HFFc6 (cell line): Measurements from ENCODE around the gene METTL15. TPM values are rescaled to one million over a fixed set of nuclear protein-coding genes. Genes with fewer than 3 reads are reported as not detected.
"Not testable (repeated sequence)": the region's sequence is repeated elsewhere in the genome, so short reads cannot be mapped to it uniquely, and the experiment has no call there.

ENCODE experiments used
- DNase-seq: peaks from one replicate; pipeline ENCODE4 v3.0.0-alpha.2; 2018
- H3K27ac Mint-ChIP-seq: 2 replicates; pipeline ENCODE4 v1.8.0; 2020; ENCODE audit warnings: mild to moderate bottlenecking, mixed read lengths
- H3K27me3 Mint-ChIP-seq: 2 replicates; pipeline ENCODE4 v1.8.0; 2021; ENCODE audit warnings: mild to moderate bottlenecking, moderate library complexity, mixed read lengths; ENCODE audit not compliant: insufficient read depth
- H3K36me3 Mint-ChIP-seq: 2 replicates; pipeline ENCODE4 v1.8.0; 2021; ENCODE audit warnings: low read depth, mixed read lengths
- H3K4me1 Mint-ChIP-seq: 2 replicates; pipeline ENCODE4 v1.8.0; 2020; ENCODE audit warnings: low read depth, mixed read lengths
- H3K4me3 Mint-ChIP-seq: 2 replicates; pipeline ENCODE4 v1.8.0; 2020; ENCODE audit warnings: mild to moderate bottlenecking, moderate library complexity, mixed read lengths
- H3K9me3 Mint-ChIP-seq: 2 replicates; pipeline ENCODE4 v1.8.0; 2020; ENCODE audit warnings: mild to moderate bottlenecking, mixed read lengths
- CTCF ChIP-seq: fragments of 200-600 bp; sonication (generic); IDR thresholded peaks from 2 replicates; pipeline ENCODE4 v1.5.0; 2021; ENCODE audit warnings: antibody characterized with exemption, mild to moderate bottlenecking
- total RNA-seq, 6 experiments: library from RNA; stranded (reverse); fragmentation: NEBNext Ultra II Directional; extraction: Animal tissue kit (Norgen Biotek cat#: 25700); gene quantifications; 2 replicates in 1 of 6; 3 replicates in 5 of 6; pipeline ENCODE4 v1.2.3, GENCODE V29; 2021

METTL15 gene
- total RNA-seq, 6 experiments from 2014 or later = 11.0 to 14.1 (median 12.4) TPM

DNA sequence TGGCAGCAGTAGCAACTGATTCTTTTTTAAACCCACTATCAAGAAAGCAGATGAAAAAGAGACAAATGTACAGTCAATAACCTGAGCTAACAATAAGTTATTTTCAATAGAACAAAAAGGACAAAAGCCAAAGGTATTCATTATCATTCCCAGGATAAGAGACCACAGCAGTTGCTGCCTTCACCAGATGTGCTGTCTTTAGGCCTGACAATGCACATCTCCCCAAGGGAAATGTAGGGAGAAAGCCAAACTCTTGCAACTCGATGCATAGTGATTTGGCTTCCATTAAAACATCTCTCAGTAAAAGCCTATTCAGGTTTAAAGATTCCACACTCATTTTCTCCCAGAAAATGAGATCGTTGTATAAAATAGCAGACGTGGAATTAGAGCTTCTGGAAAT lies 210.7 kb downstream of the METTL15 start:
- Mint-ChIP-seq H3K4me3 (no peak overlapping the region), H3K27ac (no peak overlapping the region), H3K36me3 (peaks cover 26% of the 10 kb centered on the region), H3K27me3 (no peaks in the 10 kb centered on the region), H3K9me3 (no peaks in the 10 kb centered on the region), H3K4me1 (no peaks in the 10 kb centered on the region)
- no peak for DNase-seq
- TF ChIP-seq CTCF = no peak

DNA sequence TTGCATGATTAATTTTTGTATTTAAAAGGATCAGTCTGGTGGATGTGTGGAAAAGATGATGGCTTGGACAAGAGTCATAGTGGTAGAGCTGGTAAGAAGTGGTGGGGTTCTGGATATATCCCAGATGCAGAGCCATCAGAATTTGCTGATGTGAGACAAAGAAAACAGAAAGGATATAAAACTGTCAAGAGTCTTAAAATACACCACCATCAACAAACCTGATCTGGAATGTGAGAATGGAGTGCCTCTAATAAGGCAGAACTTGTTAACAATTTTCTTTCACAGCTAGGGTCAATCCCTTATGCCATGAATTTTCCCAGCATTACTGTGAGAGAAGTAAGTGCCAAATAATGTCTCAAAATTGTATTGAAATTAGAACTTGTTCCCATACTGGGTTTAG lies 215.4 kb downstream of the METTL15 start:
- DNase-seq = no peak
- H3K4me1 Mint-ChIP-seq = no peaks in the 10 kb centered on the region
- TF ChIP-seq CTCF = no peak
- no peaks in the 10 kb centered on the region for H3K9me3 Mint-ChIP-seq
- peaks cover 2% of the 10 kb centered on the region; the same call in 1 of the 2 replicates for H3K27me3 Mint-ChIP-seq
- no peak overlapping the region for H3K4me3 Mint-ChIP-seq
- peaks cover 29% of the 10 kb centered on the region for H3K36me3 Mint-ChIP-seq
- H3K27ac Mint-ChIP-seq = no peak overlapping the region

DNA sequence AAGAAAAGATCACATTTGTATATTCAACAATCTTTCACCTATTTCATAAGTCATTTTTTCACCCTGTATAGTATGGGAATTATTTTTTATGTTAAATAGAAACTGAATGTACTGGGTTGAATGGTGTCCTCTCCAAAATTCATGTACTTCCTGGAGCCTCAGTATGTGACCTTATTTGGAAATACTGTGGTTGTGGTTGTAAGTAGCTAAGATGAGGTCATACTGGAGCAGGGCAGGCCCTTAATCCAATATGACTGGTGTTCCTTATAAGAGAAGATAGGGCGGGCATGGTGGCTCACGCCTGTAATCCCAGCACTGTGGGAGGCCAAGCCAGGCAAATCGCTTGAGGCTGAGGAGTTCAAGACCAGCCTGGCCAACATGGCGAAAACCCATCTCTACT lies 224.2 kb downstream of the METTL15 start:
- not testable (repeated sequence) for DNase-seq, H3K27ac Mint-ChIP-seq, H3K9me3 Mint-ChIP-seq, H3K4me3 Mint-ChIP-seq, H3K27me3 Mint-ChIP-seq
- Mint-ChIP-seq H3K4me1 (peaks cover 13% of the 10 kb centered on the region), H3K36me3 (peaks cover 18% of the 10 kb centered on the region)

- H3K4me3 Mint-ChIP-seq = no peak overlapping the region
- H3K9me3 Mint-ChIP-seq = peaks cover 32% of the 10 kb centered on the region
- H3K27ac Mint-ChIP-seq = no peak overlapping the region
- DNase-seq = no peak
- H3K4me1 Mint-ChIP-seq = peaks cover 18% of the 10 kb centered on the region
- TF ChIP-seq CTCF = no peak
- H3K27me3 Mint-ChIP-seq = no peaks in the 10 kb centered on the region
- H3K36me3 Mint-ChIP-seq = peaks cover 36% of the 10 kb centered on the region
Observed at GRCh38 chr11:28337701-28338100, 229.5 kb downstream of the METTL15 start.

GRCh38 chr11:28338371-28338770 lies 230.2 kb downstream of the METTL15 start:
- Mint-ChIP-seq H3K4me3 (no peak overlapping the region), H3K27ac (no peak overlapping the region), H3K9me3 (peaks cover 32% of the 10 kb centered on the region), H3K36me3 (peaks cover 36% of the 10 kb centered on the region), H3K27me3 (no peaks in the 10 kb centered on the region), H3K4me1 (peaks cover 24% of the 10 kb centered on the region)
- no peak for DNase-seq
- no peak for TF ChIP-seq CTCF

- H3K4me1 Mint-ChIP-seq = peaks cover 31% of the 10 kb centered on the region
- TF ChIP-seq CTCF = no peak
- peaks cover 32% of the 10 kb centered on the region for H3K9me3 Mint-ChIP-seq
- peaks cover 36% of the 10 kb centered on the region for H3K36me3 Mint-ChIP-seq
- no peak for DNase-seq
- no peak overlapping the region for H3K27ac Mint-ChIP-seq
- H3K27me3 Mint-ChIP-seq = no peaks in the 10 kb centered on the region
- no peak overlapping the region for H3K4me3 Mint-ChIP-seq
Observed at GRCh38 chr11:28339488-28339887, 231.3 kb downstream of the METTL15 start.
